GM21360 (cell line): ENCODE measurements around the gene SUZ12.
"Not testable (repeated sequence)": the region's sequence is repeated elsewhere in the genome, so short reads cannot be mapped to it uniquely, and the experiment has no call there.

ENCODE experiments used
- ATAC-seq: cut with Tn5 transposase; IDR thresholded peaks from one replicate; pipeline ENCODE4 v1.9.1; 2021; ENCODE audit warnings: mild to moderate bottlenecking, moderate library complexity; ENCODE audit not compliant: unreplicated experiment

Gene SUZ12

GRCh38 chr17:31936615-31937609 lies at the start of gene SUZ12:
Gene SUZ12, plus strand, starts transcription at chr17:31937007. Its CDS starts 240 bp downstream, at chr17:31937247.
- peak; percentile 91 for ATAC-seq

- ATAC-seq = no peak
Measured at GRCh38 chr17:31888124-31888523, 48.7 kb upstream of the SUZ12 start.

- no peak for ATAC-seq
Measured at GRCh38 chr17:31900877-31901276, 35.9 kb upstream of the SUZ12 start.

- no peak for ATAC-seq
Measured at GRCh38 chr17:31902693-31903092, 34.1 kb upstream of the SUZ12 start.

- ATAC-seq = no peak
Measured at GRCh38 chr17:31903401-31903800, 33.4 kb upstream of the SUZ12 start.

- ATAC-seq = no peak
Measured at GRCh38 chr17:31907342-31907962, 29.4 kb upstream of the SUZ12 start.

- ATAC-seq = no peak
Measured at GRCh38 chr17:31908386-31908785, 28.4 kb upstream of the SUZ12 start.

- ATAC-seq = not testable (repeated sequence)
Measured at GRCh38 chr17:31912705-31913104, 24.1 kb upstream of the SUZ12 start.

- ATAC-seq = no peak
Measured at GRCh38 chr17:31915456-31916100, 21.2 kb upstream of the SUZ12 start.

GRCh38 chr17:31916491-31917064 lies 20.2 kb upstream of the SUZ12 start:
- ATAC-seq = no peak

GRCh38 chr17:31917065-31917529 lies 19.7 kb upstream of the SUZ12 start:
- no peak for ATAC-seq

GRCh38 chr17:31917721-31918120 lies 19.1 kb upstream of the SUZ12 start:
- ATAC-seq = not testable (repeated sequence)

- no peak for ATAC-seq
Measured at GRCh38 chr17:31918701-31919128, 18.1 kb upstream of the SUZ12 start.

- no peak for ATAC-seq
Measured at GRCh38 chr17:31919802-31920525, 16.8 kb upstream of the SUZ12 start.

- ATAC-seq = no peak
Measured at GRCh38 chr17:31926100-31926729, 10.6 kb upstream of the SUZ12 start.

- ATAC-seq = no peak
Measured at GRCh38 chr17:31931756-31932155, 5.1 kb upstream of the SUZ12 start.

GRCh38 chr17:31935512-31935911 lies 1.3 kb upstream of the SUZ12 start:
- no peak for ATAC-seq

- ATAC-seq = not testable (repeated sequence)
Measured at GRCh38 chr17:31937926-31938641, 1.3 kb downstream of the SUZ12 start.

GRCh38 chr17:31941916-31942315 lies 5.1 kb downstream of the SUZ12 start:
- ATAC-seq = not testable (repeated sequence)
